Fibroblast of skin of scalp (primary cell): ENCODE measurements around the gene SH3TC2.
A peak's percentile ranks its signal among the peaks of the same experiment; 100 is the strongest.

Experiments
- DNase-seq: peaks from one replicate; pipeline ENCODE4 v3.0.0-alpha.2; 2013

SH3TC2 gene

GRCh38 chr5:148998174-148998797, 64.6 kb downstream of the SH3TC2 start:
- DNase-seq: peak; percentile 65

- no peak for DNase-seq
Measured at GRCh38 chr5:148996270-148996669, 66.6 kb downstream of the SH3TC2 start.

GRCh38 chr5:148995791-148996190, 67.1 kb downstream of the SH3TC2 start:
- no peak for DNase-seq

- DNase-seq: no peak
Measured at GRCh38 chr5:148993283-148993936, 69.5 kb downstream of the SH3TC2 start.

- DNase-seq: no peak
Measured at GRCh38 chr5:148992265-148992664, 70.6 kb downstream of the SH3TC2 start.

GRCh38 chr5:148991566-148991965, 71.3 kb downstream of the SH3TC2 start:
- DNase-seq: no peak

GRCh38 chr5:148990817-148991216, 72.0 kb downstream of the SH3TC2 start:
- no peak for DNase-seq

- no peak for DNase-seq
Measured at GRCh38 chr5:148989567-148989966, 73.3 kb downstream of the SH3TC2 start.

- DNase-seq: peak; percentile 25
Measured at GRCh38 chr5:148988328-148988727, 74.5 kb downstream of the SH3TC2 start.

- no peak for DNase-seq
Measured at GRCh38 chr5:148986636-148987035, 76.2 kb downstream of the SH3TC2 start.

GRCh38 chr5:148984345-148984744, 78.5 kb downstream of the SH3TC2 start:
- DNase-seq: peak; percentile 42

GRCh38 chr5:148981353-148981752, 81.5 kb downstream of the SH3TC2 start:
- no peak for DNase-seq

- DNase-seq: no peak
Measured at GRCh38 chr5:148980731-148981130, 82.1 kb downstream of the SH3TC2 start.

- no peak for DNase-seq
Measured at GRCh38 chr5:148979083-148979723, 83.7 kb downstream of the SH3TC2 start.

- DNase-seq: no peak
Measured at GRCh38 chr5:148978370-148979082, 84.3 kb downstream of the SH3TC2 start.

GRCh38 chr5:148976569-148977381, 86.1 kb downstream of the SH3TC2 start:
- peak; percentile 76 for DNase-seq

GRCh38 chr5:148974642-148975327, 88.1 kb downstream of the SH3TC2 start:
- DNase-seq: peak; percentile 25

- peak; percentile 51 for DNase-seq
Measured at GRCh38 chr5:148973455-148973854, 89.4 kb downstream of the SH3TC2 start.

GRCh38 chr5:148972974-148973374, 89.9 kb downstream of the SH3TC2 start:
- DNase-seq: peak; percentile 86

- DNase-seq: no peak
Measured at GRCh38 chr5:148972396-148972795, 90.5 kb downstream of the SH3TC2 start.

GRCh38 chr5:148970876-148971275, 92.0 kb downstream of the SH3TC2 start:
- no peak for DNase-seq

GRCh38 chr5:148970228-148970627, 92.6 kb downstream of the SH3TC2 start:
- peak; percentile 35 for DNase-seq
